Upper lobe of left lung (tissue), 4 donors: ENCODE measurements around the gene IMMP2L.

Source experiments
- POLR2AphosphoS5 ChIP-seq, 2 donors: sonication (generic); formaldehyde crosslinking; IDR thresholded peaks; one replicate each; pipeline ENCODE4 v1.5.1; 2017; ENCODE audit warnings: antibody characterized with exemption in 2 of 2
- TF ChIP-seq, protein P1 (sequence below), 6 experiments: fragments of 450-650 bp in 4 of 6; fragments of 200-600 bp in 2 of 6; sonication (generic) in 2 of 6; IDR thresholded peaks; one replicate each; pipeline ENCODE4 v1.5.1; 2016 to 2019; ENCODE audit warnings: antibody characterized with exemption in 6 of 6

DNA sequence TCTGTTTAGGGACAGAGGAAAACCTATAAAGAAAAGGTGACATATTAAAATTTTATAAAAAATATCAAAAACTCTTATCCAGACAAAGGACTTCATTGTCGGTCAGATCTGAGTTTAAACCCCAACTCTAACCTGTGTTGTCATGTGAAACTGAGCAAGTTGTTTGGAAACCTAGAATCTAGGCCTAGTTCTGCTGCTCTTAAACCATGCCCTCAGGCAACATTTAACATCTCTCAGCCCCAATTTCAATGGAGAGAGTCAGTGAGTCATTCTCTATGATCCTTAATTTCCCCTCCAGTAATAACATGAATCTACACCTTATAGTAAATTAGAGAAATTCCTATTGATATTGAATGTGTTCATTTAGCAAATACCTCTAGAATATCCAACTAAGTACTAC lies 192.3 kb downstream of the IMMP2L start:
- TF ChIP-seq, protein P1, sequence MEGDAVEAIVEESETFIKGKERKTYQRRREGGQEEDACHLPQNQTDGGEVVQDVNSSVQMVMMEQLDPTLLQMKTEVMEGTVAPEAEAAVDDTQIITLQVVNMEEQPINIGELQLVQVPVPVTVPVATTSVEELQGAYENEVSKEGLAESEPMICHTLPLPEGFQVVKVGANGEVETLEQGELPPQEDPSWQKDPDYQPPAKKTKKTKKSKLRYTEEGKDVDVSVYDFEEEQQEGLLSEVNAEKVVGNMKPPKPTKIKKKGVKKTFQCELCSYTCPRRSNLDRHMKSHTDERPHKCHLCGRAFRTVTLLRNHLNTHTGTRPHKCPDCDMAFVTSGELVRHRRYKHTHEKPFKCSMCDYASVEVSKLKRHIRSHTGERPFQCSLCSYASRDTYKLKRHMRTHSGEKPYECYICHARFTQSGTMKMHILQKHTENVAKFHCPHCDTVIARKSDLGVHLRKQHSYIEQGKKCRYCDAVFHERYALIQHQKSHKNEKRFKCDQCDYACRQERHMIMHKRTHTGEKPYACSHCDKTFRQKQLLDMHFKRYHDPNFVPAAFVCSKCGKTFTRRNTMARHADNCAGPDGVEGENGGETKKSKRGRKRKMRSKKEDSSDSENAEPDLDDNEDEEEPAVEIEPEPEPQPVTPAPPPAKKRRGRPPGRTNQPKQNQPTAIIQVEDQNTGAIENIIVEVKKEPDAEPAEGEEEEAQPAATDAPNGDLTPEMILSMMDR (IDR thresholded peaks at IDR 0.05): no peak
- no peak for TF ChIP-seq POLR2AphosphoS5 (IDR thresholded peaks at IDR 0.05)
